ENCODE measurements around the gene AMIGO2. TPM values are rescaled to one million over a fixed set of nuclear protein-coding genes. Genes with fewer than 3 reads are reported as not detected.
A peak's percentile ranks its signal among the peaks of the same experiment; 100 is the strongest.

The AMIGO2 gene
- total and polyA plus RNA-seq, 9 of the 15 experiments (the other 6 are each of a cell fraction or from before 2014, with no cell fraction given): 2.0 to 8.3 (median 3.8) TPM

DNA sequence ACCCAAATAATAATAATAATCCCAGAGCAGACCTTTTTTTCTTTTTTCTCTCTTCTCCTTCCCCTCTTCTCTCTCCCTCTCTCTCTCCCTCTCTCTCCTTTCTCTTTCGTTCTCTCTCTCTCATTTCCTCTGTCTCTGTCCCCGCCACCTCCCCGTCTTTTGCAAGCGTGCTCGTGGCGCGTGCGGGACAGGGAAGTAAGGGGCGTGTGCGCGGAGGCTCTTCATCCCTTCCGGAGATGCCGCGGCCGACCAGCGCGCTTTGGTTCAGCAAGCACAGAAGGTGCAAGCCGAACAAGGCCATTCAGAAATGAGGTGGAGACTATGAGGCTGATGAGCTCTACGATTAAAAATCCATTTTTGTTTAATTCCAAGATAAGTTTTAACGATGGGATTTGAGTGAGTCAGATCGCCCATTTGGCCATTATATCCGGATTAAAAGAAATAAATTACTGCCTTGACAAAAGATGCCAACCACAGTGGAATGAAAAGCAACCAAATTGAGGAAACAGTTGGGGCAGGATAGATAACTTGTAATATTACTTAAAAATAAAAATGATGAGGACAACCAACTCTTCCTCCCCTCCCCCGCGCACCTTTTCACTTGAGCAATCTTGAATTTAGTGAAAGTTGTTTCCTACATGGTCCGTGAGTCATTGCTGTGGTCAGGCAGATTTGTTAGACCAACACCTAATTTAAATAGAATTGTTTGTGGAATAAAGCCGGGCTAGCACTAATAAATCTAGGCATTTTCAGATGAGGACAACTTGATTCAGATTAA, 1.2 kb upstream of the AMIGO2 start (continued):
- TF ChIP-seq, protein P1, sequence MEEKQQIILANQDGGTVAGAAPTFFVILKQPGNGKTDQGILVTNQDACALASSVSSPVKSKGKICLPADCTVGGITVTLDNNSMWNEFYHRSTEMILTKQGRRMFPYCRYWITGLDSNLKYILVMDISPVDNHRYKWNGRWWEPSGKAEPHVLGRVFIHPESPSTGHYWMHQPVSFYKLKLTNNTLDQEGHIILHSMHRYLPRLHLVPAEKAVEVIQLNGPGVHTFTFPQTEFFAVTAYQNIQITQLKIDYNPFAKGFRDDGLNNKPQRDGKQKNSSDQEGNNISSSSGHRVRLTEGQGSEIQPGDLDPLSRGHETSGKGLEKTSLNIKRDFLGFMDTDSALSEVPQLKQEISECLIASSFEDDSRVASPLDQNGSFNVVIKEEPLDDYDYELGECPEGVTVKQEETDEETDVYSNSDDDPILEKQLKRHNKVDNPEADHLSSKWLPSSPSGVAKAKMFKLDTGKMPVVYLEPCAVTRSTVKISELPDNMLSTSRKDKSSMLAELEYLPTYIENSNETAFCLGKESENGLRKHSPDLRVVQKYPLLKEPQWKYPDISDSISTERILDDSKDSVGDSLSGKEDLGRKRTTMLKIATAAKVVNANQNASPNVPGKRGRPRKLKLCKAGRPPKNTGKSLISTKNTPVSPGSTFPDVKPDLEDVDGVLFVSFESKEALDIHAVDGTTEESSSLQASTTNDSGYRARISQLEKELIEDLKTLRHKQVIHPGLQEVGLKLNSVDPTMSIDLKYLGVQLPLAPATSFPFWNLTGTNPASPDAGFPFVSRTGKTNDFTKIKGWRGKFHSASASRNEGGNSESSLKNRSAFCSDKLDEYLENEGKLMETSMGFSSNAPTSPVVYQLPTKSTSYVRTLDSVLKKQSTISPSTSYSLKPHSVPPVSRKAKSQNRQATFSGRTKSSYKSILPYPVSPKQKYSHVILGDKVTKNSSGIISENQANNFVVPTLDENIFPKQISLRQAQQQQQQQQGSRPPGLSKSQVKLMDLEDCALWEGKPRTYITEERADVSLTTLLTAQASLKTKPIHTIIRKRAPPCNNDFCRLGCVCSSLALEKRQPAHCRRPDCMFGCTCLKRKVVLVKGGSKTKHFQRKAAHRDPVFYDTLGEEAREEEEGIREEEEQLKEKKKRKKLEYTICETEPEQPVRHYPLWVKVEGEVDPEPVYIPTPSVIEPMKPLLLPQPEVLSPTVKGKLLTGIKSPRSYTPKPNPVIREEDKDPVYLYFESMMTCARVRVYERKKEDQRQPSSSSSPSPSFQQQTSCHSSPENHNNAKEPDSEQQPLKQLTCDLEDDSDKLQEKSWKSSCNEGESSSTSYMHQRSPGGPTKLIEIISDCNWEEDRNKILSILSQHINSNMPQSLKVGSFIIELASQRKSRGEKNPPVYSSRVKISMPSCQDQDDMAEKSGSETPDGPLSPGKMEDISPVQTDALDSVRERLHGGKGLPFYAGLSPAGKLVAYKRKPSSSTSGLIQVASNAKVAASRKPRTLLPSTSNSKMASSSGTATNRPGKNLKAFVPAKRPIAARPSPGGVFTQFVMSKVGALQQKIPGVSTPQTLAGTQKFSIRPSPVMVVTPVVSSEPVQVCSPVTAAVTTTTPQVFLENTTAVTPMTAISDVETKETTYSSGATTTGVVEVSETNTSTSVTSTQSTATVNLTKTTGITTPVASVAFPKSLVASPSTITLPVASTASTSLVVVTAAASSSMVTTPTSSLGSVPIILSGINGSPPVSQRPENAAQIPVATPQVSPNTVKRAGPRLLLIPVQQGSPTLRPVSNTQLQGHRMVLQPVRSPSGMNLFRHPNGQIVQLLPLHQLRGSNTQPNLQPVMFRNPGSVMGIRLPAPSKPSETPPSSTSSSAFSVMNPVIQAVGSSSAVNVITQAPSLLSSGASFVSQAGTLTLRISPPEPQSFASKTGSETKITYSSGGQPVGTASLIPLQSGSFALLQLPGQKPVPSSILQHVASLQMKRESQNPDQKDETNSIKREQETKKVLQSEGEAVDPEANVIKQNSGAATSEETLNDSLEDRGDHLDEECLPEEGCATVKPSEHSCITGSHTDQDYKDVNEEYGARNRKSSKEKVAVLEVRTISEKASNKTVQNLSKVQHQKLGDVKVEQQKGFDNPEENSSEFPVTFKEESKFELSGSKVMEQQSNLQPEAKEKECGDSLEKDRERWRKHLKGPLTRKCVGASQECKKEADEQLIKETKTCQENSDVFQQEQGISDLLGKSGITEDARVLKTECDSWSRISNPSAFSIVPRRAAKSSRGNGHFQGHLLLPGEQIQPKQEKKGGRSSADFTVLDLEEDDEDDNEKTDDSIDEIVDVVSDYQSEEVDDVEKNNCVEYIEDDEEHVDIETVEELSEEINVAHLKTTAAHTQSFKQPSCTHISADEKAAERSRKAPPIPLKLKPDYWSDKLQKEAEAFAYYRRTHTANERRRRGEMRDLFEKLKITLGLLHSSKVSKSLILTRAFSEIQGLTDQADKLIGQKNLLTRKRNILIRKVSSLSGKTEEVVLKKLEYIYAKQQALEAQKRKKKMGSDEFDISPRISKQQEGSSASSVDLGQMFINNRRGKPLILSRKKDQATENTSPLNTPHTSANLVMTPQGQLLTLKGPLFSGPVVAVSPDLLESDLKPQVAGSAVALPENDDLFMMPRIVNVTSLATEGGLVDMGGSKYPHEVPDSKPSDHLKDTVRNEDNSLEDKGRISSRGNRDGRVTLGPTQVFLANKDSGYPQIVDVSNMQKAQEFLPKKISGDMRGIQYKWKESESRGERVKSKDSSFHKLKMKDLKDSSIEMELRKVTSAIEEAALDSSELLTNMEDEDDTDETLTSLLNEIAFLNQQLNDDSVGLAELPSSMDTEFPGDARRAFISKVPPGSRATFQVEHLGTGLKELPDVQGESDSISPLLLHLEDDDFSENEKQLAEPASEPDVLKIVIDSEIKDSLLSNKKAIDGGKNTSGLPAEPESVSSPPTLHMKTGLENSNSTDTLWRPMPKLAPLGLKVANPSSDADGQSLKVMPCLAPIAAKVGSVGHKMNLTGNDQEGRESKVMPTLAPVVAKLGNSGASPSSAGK (IDR thresholded peaks at IDR 0.05): peak; percentile 86
- 0 out of 4 replicates have a peak, but pooled peaks of 1 of the 2 experiments have one; percentile 36 for TF ChIP-seq MCM7 (IDR thresholded peaks at IDR 0.05)
- peak; percentile 49; the same call in 1 of the 2 replicates for TF ChIP-seq NBN (IDR thresholded peaks at IDR 0.05; ENCODE audit: low read depth)
- peak; percentile 33 to 48 for TF ChIP-seq NRF1 (conservative IDR thresholded peaks at IDR 0.05 in 1 of 2, IDR thresholded peaks at IDR 0.05 in 1 of 2)
- TF ChIP-seq, protein P2, sequence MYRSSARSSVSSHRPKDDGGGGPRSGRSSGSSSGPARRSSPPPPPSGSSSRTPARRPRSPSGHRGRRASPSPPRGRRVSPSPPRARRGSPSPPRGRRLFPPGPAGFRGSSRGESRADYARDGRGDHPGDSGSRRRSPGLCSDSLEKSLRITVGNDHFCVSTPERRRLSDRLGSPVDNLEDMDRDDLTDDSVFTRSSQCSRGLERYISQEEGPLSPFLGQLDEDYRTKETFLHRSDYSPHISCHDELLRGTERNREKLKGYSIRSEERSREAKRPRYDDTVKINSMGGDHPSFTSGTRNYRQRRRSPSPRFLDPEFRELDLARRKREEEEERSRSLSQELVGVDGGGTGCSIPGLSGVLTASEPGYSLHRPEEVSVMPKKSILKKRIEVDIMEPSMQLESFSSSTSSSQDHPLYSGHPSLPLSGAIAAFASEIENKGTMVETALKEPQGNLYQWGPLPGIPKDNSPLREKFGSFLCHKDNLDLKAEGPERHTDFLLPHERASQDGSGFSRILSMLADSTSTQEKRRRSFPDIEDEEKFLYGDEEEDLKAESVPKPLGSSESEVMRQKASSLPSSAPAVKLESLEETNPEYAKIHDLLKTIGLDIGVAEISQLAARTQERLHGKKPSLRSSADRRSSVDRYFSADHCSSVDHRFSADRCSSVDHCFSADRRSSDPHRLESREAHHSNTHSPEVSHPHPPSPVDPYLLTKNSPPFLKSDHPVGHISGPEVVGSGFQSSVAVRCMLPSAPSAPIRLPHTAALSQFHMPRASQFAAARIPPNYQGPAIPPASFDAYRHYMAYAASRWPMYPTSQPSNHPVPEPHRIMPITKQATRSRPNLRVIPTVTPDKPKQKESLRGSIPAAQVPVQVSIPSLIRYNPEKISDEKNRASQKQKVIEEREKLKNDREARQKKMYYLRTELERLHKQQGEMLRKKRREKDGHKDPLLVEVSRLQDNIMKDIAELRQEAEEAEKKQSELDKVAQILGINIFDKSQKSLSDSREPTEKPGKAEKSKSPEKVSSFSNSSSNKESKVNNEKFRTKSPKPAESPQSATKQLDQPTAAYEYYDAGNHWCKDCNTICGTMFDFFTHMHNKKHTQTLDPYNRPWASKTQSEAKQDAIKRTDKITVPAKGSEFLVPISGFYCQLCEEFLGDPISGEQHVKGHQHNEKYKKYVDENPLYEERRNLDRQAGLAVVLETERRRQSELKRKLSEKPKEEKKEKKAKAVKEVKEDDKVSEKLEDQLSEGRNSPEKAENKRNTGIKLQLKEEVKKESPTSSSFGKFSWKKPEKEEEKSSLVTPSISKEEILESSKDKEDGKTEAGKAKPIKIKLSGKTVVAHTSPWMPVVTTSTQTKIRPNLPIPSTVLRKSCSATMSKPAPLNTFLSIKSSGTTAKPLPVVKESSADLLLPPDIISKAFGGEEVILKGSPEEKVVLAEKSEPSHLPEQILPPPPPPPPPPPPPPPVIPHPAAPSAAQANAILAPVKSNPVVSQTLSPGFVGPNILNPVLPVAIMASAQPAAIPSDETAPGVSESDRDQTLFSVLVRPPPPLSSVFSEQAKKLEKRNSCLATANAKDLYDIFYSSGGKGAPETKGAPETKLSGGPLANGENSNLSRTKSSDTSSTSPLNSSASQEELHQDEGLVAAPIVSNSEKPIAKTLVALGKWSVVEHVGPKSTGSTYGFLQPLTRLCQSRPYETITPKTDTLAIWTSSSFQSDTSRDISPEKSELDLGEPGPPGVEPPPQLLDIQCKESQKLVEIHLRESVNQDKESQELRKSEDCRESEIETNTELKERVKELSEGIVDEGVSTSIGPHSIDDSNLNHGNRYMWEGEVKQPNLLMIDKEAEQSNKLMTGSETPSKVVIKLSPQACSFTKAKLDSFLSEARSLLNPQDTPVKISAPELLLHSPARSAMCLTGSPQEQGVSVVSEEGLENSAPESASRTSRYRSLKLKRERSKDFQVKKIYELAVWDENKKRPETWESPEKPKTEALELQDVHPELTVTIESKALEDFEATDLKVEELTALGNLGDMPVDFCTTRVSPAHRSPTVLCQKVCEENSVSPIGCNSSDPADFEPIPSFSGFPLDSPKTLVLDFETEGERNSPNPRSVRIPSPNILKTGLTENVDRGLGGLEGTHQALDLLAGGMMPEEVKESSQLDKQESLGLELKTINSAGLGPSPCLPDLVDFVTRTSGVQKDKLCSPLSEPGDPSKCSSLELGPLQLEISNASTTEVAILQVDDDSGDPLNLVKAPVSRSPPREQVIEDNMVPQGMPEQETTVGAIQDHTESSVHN (IDR thresholded peaks at IDR 0.05; ENCODE audit: borderline replicate concordance in 1 of 2, low read depth in 1 of 2): 0 out of 4 replicates have a peak, but pooled peaks of 1 of the 2 experiments have one; percentile 54
- peak; percentile 82 for TF ChIP-seq DACH1 (IDR thresholded peaks at IDR 0.05; ENCODE audit: partially characterized antibody)
